Rectal smooth muscle tissue (tissue), 1 donor: ENCODE results near the gene STAMBP.

Experiments
- H3K27ac ChIP-seq: one replicate; pipeline ENCODE4 v1.7.0; 2013; ENCODE audit warnings: low read depth, low read length, inconsistent platforms
- H3K27me3 ChIP-seq: one replicate; pipeline ENCODE4 v1.7.0; 2013; ENCODE audit warnings: low read length; ENCODE audit not compliant: control insufficient read depth, insufficient read depth
- H3K36me3 ChIP-seq: one replicate; pipeline ENCODE4 v1.7.0; 2013; ENCODE audit warnings: low read length; ENCODE audit not compliant: control insufficient read depth, insufficient read depth
- H3K4me1 ChIP-seq: one replicate; pipeline ENCODE4 v1.7.0; 2013; ENCODE audit warnings: low read length; ENCODE audit not compliant: control insufficient read depth, insufficient read depth
- H3K4me3 ChIP-seq: one replicate; pipeline ENCODE4 v1.7.0; 2013; ENCODE audit warnings: low read length
- H3K9ac ChIP-seq: one replicate; pipeline ENCODE4 v1.7.0; 2013; ENCODE audit warnings: low read length

STAMBP gene

GRCh38 chr2:73839653-73840411, 11.1 kb downstream of the STAMBP start:
- Histone ChIP-seq H3K27me3 (no peaks in the 10 kb centered on the region), H3K9ac (no peak overlapping the region), H3K27ac (peak overlapping the region; percentile 95), H3K4me3 (no peak overlapping the region), H3K4me1 (peaks cover 26% of the 10 kb centered on the region), H3K36me3 (no peaks in the 10 kb centered on the region)

GRCh38 chr2:73841912-73842738, 13.4 kb downstream of the STAMBP start:
- Histone ChIP-seq H3K27ac (peak overlapping the region; percentile 55), H3K4me1 (peaks cover 18% of the 10 kb centered on the region), H3K9ac (no peak overlapping the region), H3K36me3 (peaks cover 5% of the 10 kb centered on the region), H3K4me3 (no peak overlapping the region), H3K27me3 (no peaks in the 10 kb centered on the region)

GRCh38 chr2:73842739-73843019, 13.9 kb downstream of the STAMBP start:
- Histone ChIP-seq H3K9ac (no peak overlapping the region), H3K4me1 (peaks cover 18% of the 10 kb centered on the region), H3K27me3 (no peaks in the 10 kb centered on the region), H3K36me3 (peaks cover 10% of the 10 kb centered on the region), H3K4me3 (no peak overlapping the region), H3K27ac (peak overlapping the region; percentile 55)

- no peak overlapping the region for H3K27ac ChIP-seq
These were observed 15.3 kb downstream of the STAMBP start for GRCh38 chr2:73844087-73844486.

GRCh38 chr2:73850009-73850408, 21.2 kb downstream of the STAMBP start:
- no peak overlapping the region for H3K9ac ChIP-seq
- H3K4me1 ChIP-seq, result peaks cover 9% of the 10 kb centered on the region
- peaks cover 37% of the 10 kb centered on the region for H3K36me3 ChIP-seq
- H3K27ac ChIP-seq, result peak overlapping the region; percentile 67
- no peaks in the 10 kb centered on the region for H3K27me3 ChIP-seq
- H3K4me3 ChIP-seq, result no peak overlapping the region

More at GRCh38 chr2:73844087-73844486, 15.3 kb downstream of the STAMBP start:
- Histone ChIP-seq H3K4me3 (no peak overlapping the region), H3K27me3 (no peaks in the 10 kb centered on the region), H3K9ac (no peak overlapping the region), H3K4me1 (peaks cover 7% of the 10 kb centered on the region), H3K36me3 (peaks cover 15% of the 10 kb centered on the region)

GRCh38 chr2:73851274-73851673, 22.5 kb downstream of the STAMBP start:
- peaks cover 9% of the 10 kb centered on the region for H3K4me1 ChIP-seq
- no peak overlapping the region for H3K9ac ChIP-seq
- H3K27ac ChIP-seq, result no peak overlapping the region
- no peak overlapping the region for H3K4me3 ChIP-seq
- H3K36me3 ChIP-seq, result peaks cover 44% of the 10 kb centered on the region
- H3K27me3 ChIP-seq, result no peaks in the 10 kb centered on the region

GRCh38 chr2:73852020-73852419, 23.3 kb downstream of the STAMBP start:
- Histone ChIP-seq H3K9ac (no peak overlapping the region), H3K4me1 (peaks cover 9% of the 10 kb centered on the region), H3K36me3 (peaks cover 44% of the 10 kb centered on the region), H3K27ac (no peak overlapping the region), H3K4me3 (no peak overlapping the region), H3K27me3 (no peaks in the 10 kb centered on the region)

GRCh38 chr2:73855526-73855925, 26.8 kb downstream of the STAMBP start:
- H3K36me3 ChIP-seq, result peaks cover 31% of the 10 kb centered on the region
- peaks cover 3% of the 10 kb centered on the region for H3K4me1 ChIP-seq
- H3K27ac ChIP-seq, result no peak overlapping the region
- no peak overlapping the region for H3K4me3 ChIP-seq
- H3K27me3 ChIP-seq, result no peaks in the 10 kb centered on the region
- no peak overlapping the region for H3K9ac ChIP-seq

GRCh38 chr2:73856214-73856613, 27.5 kb downstream of the STAMBP start:
- no peak overlapping the region for H3K4me3 ChIP-seq
- no peaks in the 10 kb centered on the region for H3K4me1 ChIP-seq
- no peaks in the 10 kb centered on the region for H3K27me3 ChIP-seq
- H3K9ac ChIP-seq, result no peak overlapping the region
- H3K27ac ChIP-seq, result no peak overlapping the region
- peaks cover 33% of the 10 kb centered on the region for H3K36me3 ChIP-seq

- Histone ChIP-seq H3K4me3 (no peak overlapping the region), H3K27ac (no peak overlapping the region), H3K27me3 (no peaks in the 10 kb centered on the region), H3K9ac (no peak overlapping the region), H3K4me1 (no peaks in the 10 kb centered on the region), H3K36me3 (peaks cover 27% of the 10 kb centered on the region)
These were observed 31.2 kb downstream of the STAMBP start for GRCh38 chr2:73859721-73860586.

GRCh38 chr2:73862987-73863386, 34.2 kb downstream of the STAMBP start:
- Histone ChIP-seq H3K4me3 (no peak overlapping the region), H3K27me3 (no peaks in the 10 kb centered on the region), H3K4me1 (no peaks in the 10 kb centered on the region), H3K36me3 (peaks cover 21% of the 10 kb centered on the region), H3K27ac (no peak overlapping the region), H3K9ac (no peak overlapping the region)
